Stimulated activated CD8-positive, alpha-beta memory T cell treated with anti-CD3 and anti-CD28 coated beads, Interleukin-4, amount 100 ng/mL, for 24 hours (primary cell): ENCODE measurements around the gene MBLAC1.

ENCODE experiments used
- DNase-seq: peaks from one replicate; pipeline ENCODE4 v3.0.0-alpha.2; 2020; ENCODE audit warnings: low read depth

MBLAC1 gene

GRCh38 chr7:100154651-100155491, 28.1 kb downstream of the MBLAC1 start:
- DNase-seq: no peak

GRCh38 chr7:100155553-100156317, 29.0 kb downstream of the MBLAC1 start:
- DNase-seq: no peak

GRCh38 chr7:100156331-100157068, 29.7 kb downstream of the MBLAC1 start:
- no peak for DNase-seq

GRCh38 chr7:100157069-100157333, 30.2 kb downstream of the MBLAC1 start:
- DNase-seq: no peak

- DNase-seq: no peak
Observed at GRCh38 chr7:100157334-100158228, 30.8 kb downstream of the MBLAC1 start.

- DNase-seq: peak; percentile 93
Observed at GRCh38 chr7:100158229-100159098, 31.7 kb downstream of the MBLAC1 start, which contains the start of gene TRAPPC14. Gene TRAPPC14, minus strand, starts transcription at chr7:100158723. Its CDS starts 224 bp downstream, at chr7:100158499.

GRCh38 chr7:100159099-100159623, 32.4 kb downstream of the MBLAC1 start:
- DNase-seq: no peak

GRCh38 chr7:100160067-100160466, 33.3 kb downstream of the MBLAC1 start:
- DNase-seq: no peak

- no peak for DNase-seq
Observed at GRCh38 chr7:100163006-100163531, 36.3 kb downstream of the MBLAC1 start.

- no peak for DNase-seq
Observed at GRCh38 chr7:100163871-100164270, 37.1 kb downstream of the MBLAC1 start.

- no peak for DNase-seq
Observed at GRCh38 chr7:100166317-100166940, 39.7 kb downstream of the MBLAC1 start.

GRCh38 chr7:100166970-100167911, 40.5 kb downstream of the MBLAC1 start:
- DNase-seq: no peak

GRCh38 chr7:100167912-100168323, 41.2 kb downstream of the MBLAC1 start:
- no peak for DNase-seq

- DNase-seq: no peak
Observed at GRCh38 chr7:100169147-100169850, 42.5 kb downstream of the MBLAC1 start.

GRCh38 chr7:100170101-100170897, 43.5 kb downstream of the MBLAC1 start:
- DNase-seq: no peak

GRCh38 chr7:100171087-100171681, 44.4 kb downstream of the MBLAC1 start:
- DNase-seq: no peak

GRCh38 chr7:100171840-100172239, 45.1 kb downstream of the MBLAC1 start:
- DNase-seq: no peak
